SIG-M5 treated with dmso at 0.1 percent for 504 hours (cell line): ENCODE results near the gene CISH.

Experiments used
- DNase-seq: peaks from one replicate; lab custom pipeline; 2025; ENCODE audit not compliant: unreplicated experiment; lab: John Stamatoyannopoulos, UW

Gene CISH

DNA sequence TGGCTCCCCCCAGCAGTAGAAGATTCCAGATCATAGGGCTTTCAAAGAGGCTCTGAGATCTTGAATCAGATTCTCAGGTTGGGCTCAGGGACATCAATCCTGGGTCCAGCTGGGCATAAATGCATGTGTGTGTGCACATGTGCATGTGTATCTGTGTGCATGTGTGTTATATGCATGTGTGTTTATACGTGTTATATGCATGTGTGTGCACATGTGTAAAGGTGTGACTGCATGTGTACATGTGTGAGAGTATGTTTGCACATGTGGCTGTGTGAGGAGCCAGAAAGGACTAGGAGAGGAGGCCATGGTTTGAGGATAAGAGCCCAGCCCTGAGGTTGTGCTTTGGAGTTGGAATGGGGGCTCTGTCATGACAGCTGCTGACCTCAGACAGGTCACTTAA is 3.6 kb upstream of the CISH start:
- no peak for DNase-seq

GRCh38 chr3:50612970-50613846 is 1.6 kb upstream of the CISH start:
- DNase-seq, result no peak

DNA sequence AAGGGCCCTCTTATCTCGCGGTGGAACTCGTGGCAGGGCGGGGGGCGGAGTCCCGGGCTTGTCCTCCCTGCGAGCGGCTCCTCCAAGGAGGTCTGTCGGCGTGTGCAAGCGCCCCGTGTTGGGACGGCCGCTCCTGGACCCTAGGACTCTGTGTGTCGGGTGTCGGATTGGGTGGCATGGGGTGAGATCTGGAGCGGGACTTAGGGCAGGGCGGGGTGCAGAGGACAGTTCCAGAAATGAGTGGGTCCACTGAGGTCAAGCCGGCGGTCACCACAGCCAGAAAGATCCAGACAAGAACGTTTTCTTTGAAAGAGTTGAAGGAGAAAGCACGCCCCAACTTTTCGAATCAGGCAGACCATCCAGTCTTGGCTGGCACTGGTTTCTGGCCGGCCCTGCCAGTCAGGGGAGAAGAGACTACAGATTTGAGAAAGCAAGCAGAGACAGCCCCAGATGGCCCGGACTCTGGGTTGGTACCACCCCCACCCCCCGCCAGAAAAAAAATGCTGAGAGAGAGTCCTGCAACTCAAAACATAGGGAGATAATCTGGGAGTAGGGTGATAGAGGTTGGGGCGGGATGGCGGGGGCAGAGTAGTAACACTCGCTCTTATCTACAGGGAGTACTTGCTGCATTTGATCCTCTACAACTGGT is 784 bp upstream of the CISH start:
- DNase-seq, result no peak

DNA sequence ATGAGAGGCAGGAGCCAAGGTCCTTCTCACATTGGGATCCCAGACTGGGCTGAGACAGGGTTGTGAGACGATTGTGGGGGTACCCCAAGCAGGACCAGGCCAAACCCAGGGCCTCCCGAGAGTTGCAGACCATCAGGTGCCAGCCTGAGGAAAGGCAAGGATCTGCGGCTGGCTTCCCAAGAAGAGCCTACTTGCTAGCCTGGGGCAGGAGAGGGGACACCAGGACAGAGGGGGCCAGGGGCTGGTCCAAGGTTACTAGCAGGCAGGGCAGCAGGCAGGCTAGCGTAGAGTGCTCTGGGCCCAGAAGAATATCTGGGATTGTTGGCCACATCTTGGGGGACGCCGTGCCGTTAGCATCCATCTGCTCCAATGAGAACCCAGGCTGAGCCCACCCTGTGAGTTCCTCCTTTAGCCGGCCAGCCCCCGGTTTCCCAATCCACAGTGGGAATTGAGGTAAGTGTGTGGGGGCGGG is 546 bp downstream of the CISH start:
- no peak for DNase-seq

- no peak for DNase-seq
Measured at GRCh38 chr3:50610181-50610971, 1.2 kb downstream of the CISH start.

DNA sequence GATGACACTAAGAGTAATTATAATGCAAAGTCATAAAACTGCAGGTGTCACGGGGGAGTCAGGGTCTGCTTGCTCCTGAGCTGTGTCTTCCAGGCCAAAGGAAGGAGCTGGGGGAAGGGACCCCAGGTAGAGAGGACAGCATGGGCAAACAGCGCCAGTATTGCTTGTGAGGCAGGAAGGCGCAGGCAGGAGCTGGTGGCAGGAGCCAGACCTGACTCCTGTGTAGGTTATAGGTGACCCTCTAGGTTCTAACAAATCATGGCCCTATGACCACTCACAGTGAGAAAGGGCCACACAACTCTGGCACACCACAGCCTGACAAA is 1.9 kb downstream of the CISH start:
- DNase-seq, result no peak

DNA sequence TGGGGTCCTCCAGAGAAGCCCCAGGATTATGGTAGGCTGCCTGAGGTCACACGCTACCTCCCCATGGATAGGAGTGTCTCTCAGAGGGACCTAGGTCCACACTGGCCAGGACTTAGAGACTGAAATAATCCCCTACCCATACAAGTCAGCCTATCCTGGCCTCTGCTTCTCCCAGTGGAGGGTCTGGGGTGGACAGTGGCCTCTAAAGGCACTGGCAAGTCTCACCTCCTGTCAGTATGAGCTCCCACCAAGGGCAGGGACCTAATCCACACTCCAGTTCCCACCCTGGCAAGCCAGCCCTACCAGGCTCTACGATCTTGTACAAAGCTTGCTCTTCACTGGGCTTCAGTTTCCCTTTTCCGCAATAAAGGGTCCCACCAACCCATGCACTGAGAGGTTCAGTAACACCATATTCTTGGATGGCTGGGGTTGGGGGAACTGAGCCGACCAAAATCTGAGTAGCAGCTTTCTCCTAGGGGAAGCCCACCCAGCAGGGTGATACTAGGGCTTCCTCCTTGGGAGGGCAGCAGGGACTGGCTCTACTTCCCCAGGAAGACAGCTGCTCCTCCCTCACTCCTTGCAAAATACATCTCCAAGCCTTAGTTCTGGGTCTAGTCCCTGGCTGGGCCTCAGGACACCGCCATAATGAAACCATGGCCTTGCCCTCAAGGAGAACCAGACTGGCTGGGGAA is 2.4 kb downstream of the CISH start:
- DNase-seq, result peak; percentile 20

- DNase-seq, result no peak
Measured at GRCh38 chr3:50608278-50608677, 3.3 kb downstream of the CISH start.

GRCh38 chr3:50607271-50608091 is 4.1 kb downstream of the CISH start:
- no peak for DNase-seq

DNA sequence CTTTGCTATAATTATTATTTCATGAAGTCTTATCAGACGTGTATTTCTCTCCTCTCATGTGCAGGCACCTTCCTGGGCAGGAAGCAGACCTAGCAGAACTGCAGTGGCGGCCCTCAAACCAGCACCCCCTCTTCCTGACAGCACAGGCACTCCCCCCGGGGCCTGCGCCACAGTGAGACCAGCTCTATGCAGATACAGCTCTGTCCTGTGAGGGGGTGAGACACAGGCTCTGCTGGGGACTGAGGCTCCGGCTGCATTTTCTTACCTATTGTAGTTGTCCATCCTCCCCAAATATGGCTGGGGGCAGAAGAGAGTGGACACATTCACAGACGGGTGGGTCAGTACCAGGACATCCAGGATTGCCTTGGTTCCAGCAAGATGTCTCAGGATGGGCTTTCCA is 5.0 kb downstream of the CISH start:
- DNase-seq, result no peak

DNA sequence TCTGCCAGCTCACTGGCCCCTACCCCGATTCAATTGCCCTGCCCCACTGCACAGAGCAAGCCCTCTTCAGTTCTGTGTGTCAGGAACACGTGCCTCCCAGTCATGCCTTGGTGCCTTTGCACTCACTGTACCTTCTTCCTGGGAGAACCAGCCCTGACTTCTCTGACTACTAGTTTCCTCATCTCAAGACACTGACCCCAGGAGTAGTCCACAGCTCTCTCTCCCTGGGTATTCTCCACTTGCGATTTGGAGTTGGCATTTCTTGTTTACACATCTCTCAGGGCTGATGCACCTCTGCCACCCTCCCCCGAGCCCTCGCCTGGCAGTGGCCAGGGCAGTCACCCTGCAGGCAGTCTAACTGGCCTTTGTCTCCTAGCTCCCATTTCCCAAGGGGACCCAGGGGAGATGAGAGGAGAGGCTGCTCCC is 5.7 kb downstream of the CISH start:
- DNase-seq, result no peak

GRCh38 chr3:50604628-50605588 is 6.7 kb downstream of the CISH start:
- DNase-seq, result no peak

DNA sequence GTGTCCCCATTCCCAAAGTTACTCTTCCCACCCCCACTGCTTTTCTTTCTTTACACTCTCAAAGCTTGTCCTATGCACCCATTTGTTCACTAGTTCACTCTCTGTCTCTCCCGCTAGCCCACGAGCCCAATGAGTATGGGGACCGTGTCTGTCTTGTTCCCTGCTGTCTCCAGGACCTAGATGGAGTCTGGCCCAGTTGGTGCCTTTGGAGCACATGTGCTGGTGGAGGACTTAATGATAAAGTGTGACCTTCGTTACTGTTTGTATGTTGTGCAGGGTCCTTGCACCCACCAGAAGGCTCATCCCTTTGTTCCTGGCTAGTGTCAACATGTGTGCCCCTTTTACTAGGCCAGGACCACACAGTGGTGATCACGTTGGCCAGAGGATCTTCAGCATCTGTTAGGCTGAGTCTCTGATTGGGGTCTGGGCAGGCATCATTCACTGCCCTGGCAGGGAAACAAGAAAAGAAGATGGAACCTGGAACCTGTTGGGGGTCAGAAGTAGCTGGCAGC is 7.4 kb downstream of the CISH start:
- DNase-seq, result no peak

DNA sequence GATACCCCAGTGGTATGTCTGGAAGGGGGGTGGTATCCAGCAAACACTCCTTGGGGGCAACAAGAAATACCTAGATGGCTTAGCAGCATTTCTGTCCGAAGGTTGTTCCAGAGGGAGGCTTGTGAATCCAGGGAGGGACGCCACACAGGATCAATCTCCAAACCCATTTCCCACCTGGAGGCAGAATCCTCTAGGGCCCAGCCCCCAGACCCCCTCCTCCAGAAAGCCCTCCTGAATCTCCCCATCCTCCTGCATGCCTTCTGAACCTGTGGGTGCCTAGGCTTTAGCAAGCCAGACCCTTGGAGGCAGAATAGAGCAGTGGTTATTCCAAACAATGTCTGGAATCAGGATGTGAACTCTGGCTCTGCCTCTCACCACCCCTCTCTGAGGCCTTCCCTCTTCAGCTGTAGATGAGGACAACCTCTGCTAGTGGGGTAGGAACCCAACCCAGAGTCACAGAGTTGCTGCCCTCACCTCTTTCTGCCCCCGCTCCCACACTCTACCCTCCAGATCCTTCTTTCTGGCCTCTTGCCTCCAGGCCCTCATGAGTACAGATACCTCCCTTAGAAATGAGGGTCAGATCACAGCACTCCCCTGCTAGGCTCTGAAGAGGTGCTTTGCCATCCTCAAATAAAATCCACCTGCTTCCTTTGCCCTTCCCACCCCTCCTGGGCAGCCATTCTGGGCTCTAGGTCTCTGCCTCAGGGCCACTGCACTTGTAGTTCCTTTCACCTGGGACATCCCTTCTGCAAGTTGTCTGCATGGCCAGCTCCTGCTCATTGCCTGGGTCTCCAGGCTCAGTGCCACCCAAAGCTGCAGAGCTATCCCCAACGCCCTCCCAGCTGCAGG is 8.1 kb downstream of the CISH start:
- DNase-seq, result no peak

GRCh38 chr3:50602595-50603191 is 8.9 kb downstream of the CISH start:
- DNase-seq, result no peak

- DNase-seq, result peak; percentile 95
Measured at GRCh38 chr3:50600841-50601591, 10.6 kb downstream of the CISH start.
